Muscle of back (tissue), 10 donors: ENCODE data around the gene GRIN2A. TPM values are rescaled to one million over a fixed set of nuclear protein-coding genes. Genes with fewer than 3 reads are reported as not detected.

Experiments
- polyA plus RNA-seq, 10 donors: library from polyadenylated mRNA; unstranded; fragments of 120-200 nt; gene quantifications; one replicate each; pipeline ENCODE4 v1.2.1, GENCODE V29; 2013; ENCODE audit not compliant: insufficient read length in 10 of 10

The GRIN2A gene
- polyA plus RNA-seq, 10 donors = 0.22 to 0.66 (median 0.34) TPM

Other genes starting within 250 kb of the GRIN2A start
- gene ATF7IP2, start 203.6 kb upstream of the GRIN2A start, polyA plus RNA-seq = 1 to 10 TPM; 3.9 to 9.0 (median 6.4) TPM